GDM1 (cell line): ENCODE results near the gene MROH7.

Experiments used
- DNase-seq: peaks from one replicate; lab custom pipeline; 2025; lab: John Stamatoyannopoulos, UW

The MROH7 gene

GRCh38 chr1:54640863-54641836 lies at the start of gene MROH7:
TSS of gene MROH7 (plus strand) at chr1:54641786. CDS start at chr1:54652927, 11,141 bp downstream.
- DNase-seq: no peak

GRCh38 chr1:54593571-54594160 lies 47.9 kb upstream of the MROH7 start:
- DNase-seq: no peak

- DNase-seq: no peak
Measured at GRCh38 chr1:54594463-54594862, 47.1 kb upstream of the MROH7 start.

- no peak for DNase-seq
Measured at GRCh38 chr1:54595956-54596498, 45.6 kb upstream of the MROH7 start.

GRCh38 chr1:54596756-54597155 lies 44.8 kb upstream of the MROH7 start:
- DNase-seq: no peak

- no peak for DNase-seq
Measured at GRCh38 chr1:54597455-54598030, 44.0 kb upstream of the MROH7 start.

- DNase-seq: no peak
Measured at GRCh38 chr1:54599211-54599823, 42.3 kb upstream of the MROH7 start.

GRCh38 chr1:54600947-54601721 lies 40.5 kb upstream of the MROH7 start:
- DNase-seq: no peak

GRCh38 chr1:54601730-54602129 lies 39.9 kb upstream of the MROH7 start:
- no peak for DNase-seq

- no peak for DNase-seq
Measured at GRCh38 chr1:54602554-54602953, 39.0 kb upstream of the MROH7 start.

GRCh38 chr1:54603241-54603640 lies 38.3 kb upstream of the MROH7 start:
- no peak for DNase-seq

GRCh38 chr1:54604051-54604450 lies 37.5 kb upstream of the MROH7 start:
- no peak for DNase-seq

- peak; percentile 68 for DNase-seq
Measured at GRCh38 chr1:54604572-54605370, 36.8 kb upstream of the MROH7 start.

GRCh38 chr1:54606096-54606989 lies 35.2 kb upstream of the MROH7 start:
- DNase-seq: no peak

- no peak for DNase-seq
Measured at GRCh38 chr1:54606990-54607325, 34.6 kb upstream of the MROH7 start.

- DNase-seq: no peak
Measured at GRCh38 chr1:54607821-54608565, 33.6 kb upstream of the MROH7 start.

- DNase-seq: no peak
Measured at GRCh38 chr1:54608566-54609230, 32.9 kb upstream of the MROH7 start.

- no peak for DNase-seq
Measured at GRCh38 chr1:54609301-54609921, 32.2 kb upstream of the MROH7 start.
